Measurements from ENCODE around the gene NEK2. TPM values are rescaled to one million over a fixed set of nuclear protein-coding genes. Genes with fewer than 3 reads are reported as not detected.
A peak's percentile ranks its signal among the peaks of the same experiment; 100 is the strongest.

Gene NEK2
- total and polyA plus RNA-seq, 2 of the 13 experiments (the other 11 are each of a cell fraction or from before 2014, with no cell fraction given), result 10.9 to 40.8 TPM

GRCh38 chr1:211648336-211648735 is 27.1 kb downstream of the NEK2 start (continued):
- TF ChIP-seq ZNF556 (CRISPR knock-in tag; IDR thresholded peaks at IDR 0.05; ENCODE audit: borderline replicate concordance) (no peak), RXRA (CRISPR knock-in tag; IDR thresholded peaks at IDR 0.05) (peak; percentile 66; the same call in 1 of the 2 replicates), EED (CRISPR knock-in tag; IDR thresholded peaks at IDR 0.05) (no peak), GTF2F1 (IDR thresholded peaks at IDR 0.05; ENCODE audit: low read length) (no peak), TFDP2 (CRISPR knock-in tag; IDR thresholded peaks at IDR 0.05) (no peak), CHCHD3 (CRISPR knock-in tag; IDR thresholded peaks at IDR 0.05) (no peak), EP300 (IDR thresholded peaks at IDR 0.05; ENCODE audit: low read depth in 2 of 2, low read length in 2 of 2) (peak in 1 of 2 experiments; percentile 27; a peak in 1 of 4 replicates), EP300 (CRISPR knock-in tag; IDR thresholded peaks at IDR 0.05; ENCODE audit: borderline replicate concordance) (peak; percentile 40; the same call in 1 of the 2 replicates), RBAK (CRISPR knock-in tag; IDR thresholded peaks at IDR 0.05) (no peak), ETV6 (CRISPR knock-in tag; conservative IDR thresholded peaks at IDR 0.05) (no peak), PTBP1 (IDR thresholded peaks at IDR 0.05; ENCODE audit: low read depth, low read length, poor library complexity, severe bottlenecking) (no peak), TBP (CRISPR knock-in tag; IDR thresholded peaks at IDR 0.05) (no peak), THRA (CRISPR knock-in tag; IDR thresholded peaks at IDR 0.05; ENCODE audit: borderline replicate concordance) (peak; percentile 51; the same call in 1 of the 2 replicates), CEBPB (IDR thresholded peaks at IDR 0.05; ENCODE audit: borderline replicate concordance, low read depth, low read length) (no peak), UBTF (CRISPR knock-in tag; IDR thresholded peaks at IDR 0.05) (peak; percentile 23; the same call in 1 of the 2 replicates), FOXP1 (IDR thresholded peaks at IDR 0.05) (no peak), FOXP1 (CRISPR knock-in tag; IDR thresholded peaks at IDR 0.05) (peak; percentile 57), TCF12 (IDR thresholded peaks at IDR 0.05) (no peak), TCF12 (CRISPR knock-in tag; IDR thresholded peaks at IDR 0.05) (no peak), ATF3 (CRISPR knock-in tag; IDR thresholded peaks at IDR 0.05) (peak; percentile 50; the same call in 1 of the 2 replicates), ASH2L (IDR thresholded peaks at IDR 0.05; ENCODE audit: insufficient read length, low read depth, low read length) (no peak), FOXJ3 (CRISPR knock-in tag; IDR thresholded peaks at IDR 0.05; ENCODE audit: borderline replicate concordance) (no peak), PPARG (CRISPR knock-in tag; conservative IDR thresholded peaks at IDR 0.05) (peak; percentile 81), ZNF530 (CRISPR knock-in tag; IDR thresholded peaks at IDR 0.05; ENCODE audit: low read depth) (no peak), SOX5 (CRISPR knock-in tag; IDR thresholded peaks at IDR 0.05; ENCODE audit: borderline replicate concordance) (peak; percentile 80; the same call in 1 of the 2 replicates), KLF11 (CRISPR knock-in tag; IDR thresholded peaks at IDR 0.05) (no peak), MAFF (IDR thresholded peaks at IDR 0.05; ENCODE audit: low read depth, low read length) (peak; percentile 93), ZNF563 (CRISPR knock-in tag; IDR thresholded peaks at IDR 0.05) (no peak), FOXK1 (CRISPR knock-in tag; IDR thresholded peaks at IDR 0.05; ENCODE audit: borderline replicate concordance, low read depth) (peak; percentile 64; the same call in 1 of the 2 replicates)

Measured in HepG2 (cell line).